ENCODE results near the gene PKNOX1.

The PKNOX1 gene

GRCh38 chr21:42969193-42969600 lies 5.2 kb upstream of the PKNOX1 start:
- in situ Hi-C loops (cut with HindIII; ENCODE audit: low sequenced_read_pairs), result no loop called here
- TF ChIP-seq CTCF (IDR thresholded peaks at IDR 0.05; ENCODE audit: low read depth, low read length, missing control alignments), result no peak
- DNase-seq (ENCODE audit: low read depth), result no peak
- H3K4me3 ChIP-seq (ENCODE audit: low read depth, low read length), result no peak overlapping the region

GRCh38 chr21:42970946-42971653 lies 3.3 kb upstream of the PKNOX1 start:
- no peak for TF ChIP-seq CTCF (IDR thresholded peaks at IDR 0.05; ENCODE audit: low read depth, low read length, missing control alignments)
- no peak for DNase-seq (ENCODE audit: low read depth)
- no peak overlapping the region for H3K4me3 ChIP-seq (ENCODE audit: low read depth, low read length)
- in situ Hi-C loops (cut with HindIII; ENCODE audit: low sequenced_read_pairs), result no loop called here

- H3K4me3 ChIP-seq (ENCODE audit: low read depth, low read length), result no peak overlapping the region
- no peak for DNase-seq (ENCODE audit: low read depth)
- in situ Hi-C loops (cut with HindIII; ENCODE audit: low sequenced_read_pairs), result no loop called here
- no peak for TF ChIP-seq CTCF (IDR thresholded peaks at IDR 0.05; ENCODE audit: low read depth, low read length, missing control alignments)
These were observed 2.5 kb upstream of the PKNOX1 start for GRCh38 chr21:42971897-42972275.

GRCh38 chr21:42973309-42973990 lies 912 bp upstream of the PKNOX1 start:
- in situ Hi-C loops (cut with HindIII; ENCODE audit: low sequenced_read_pairs), result no loop called here
- no peak for TF ChIP-seq CTCF (IDR thresholded peaks at IDR 0.05; ENCODE audit: low read depth, low read length, missing control alignments)
- DNase-seq (ENCODE audit: low read depth), result no peak
- H3K4me3 ChIP-seq (ENCODE audit: low read depth, low read length), result peak overlapping the region; percentile 57

GRCh38 chr21:42974832-42975820 lies 764 bp downstream of the PKNOX1 start:
- no peak for TF ChIP-seq CTCF (IDR thresholded peaks at IDR 0.05; ENCODE audit: low read depth, low read length, missing control alignments)
- peak overlapping the region; percentile 84 for H3K4me3 ChIP-seq (ENCODE audit: low read depth, low read length)
- in situ Hi-C loops (cut with HindIII; ENCODE audit: low sequenced_read_pairs), result no loop called here
- DNase-seq (ENCODE audit: low read depth), result peak; percentile 33

- peak overlapping the region; percentile 84 for H3K4me3 ChIP-seq (ENCODE audit: low read depth, low read length)
- no peak for TF ChIP-seq CTCF (IDR thresholded peaks at IDR 0.05; ENCODE audit: low read depth, low read length, missing control alignments)
- DNase-seq (ENCODE audit: low read depth), result no peak
- in situ Hi-C loops (cut with HindIII; ENCODE audit: low sequenced_read_pairs), result no loop called here
These were observed 1.7 kb downstream of the PKNOX1 start for GRCh38 chr21:42975886-42976608.
